HG02642 (cell line): ENCODE measurements around the gene KIF1B.

Source experiments
- ATAC-seq: cut with Tn5 transposase; IDR thresholded peaks from one replicate; pipeline ENCODE4 v1.9.1; 2021; ENCODE audit warnings: mild to moderate bottlenecking; ENCODE audit not compliant: unreplicated experiment, poor library complexity

Gene KIF1B

GRCh38 chr1:10272274-10272673 lies 61.9 kb downstream of the KIF1B start:
- ATAC-seq, result no peak

GRCh38 chr1:10278880-10279279 lies 68.5 kb downstream of the KIF1B start:
- no peak for ATAC-seq

GRCh38 chr1:10280439-10281350 lies 70.3 kb downstream of the KIF1B start:
- ATAC-seq, result no peak

GRCh38 chr1:10283318-10283984 lies 73.1 kb downstream of the KIF1B start:
- ATAC-seq, result no peak

GRCh38 chr1:10286244-10286643 lies 75.9 kb downstream of the KIF1B start:
- ATAC-seq, result no peak

- ATAC-seq, result no peak
Observed at GRCh38 chr1:10287023-10287645, 76.8 kb downstream of the KIF1B start.

GRCh38 chr1:10288029-10288615 lies 77.8 kb downstream of the KIF1B start:
- no peak for ATAC-seq

GRCh38 chr1:10291705-10292104 lies 81.3 kb downstream of the KIF1B start:
- ATAC-seq, result no peak

GRCh38 chr1:10292188-10292587 lies 81.8 kb downstream of the KIF1B start:
- ATAC-seq, result no peak

- no peak for ATAC-seq
Observed at GRCh38 chr1:10295481-10296085, 85.2 kb downstream of the KIF1B start.

GRCh38 chr1:10299151-10299550 lies 88.8 kb downstream of the KIF1B start:
- ATAC-seq, result no peak

GRCh38 chr1:10302416-10302815 lies 92.0 kb downstream of the KIF1B start:
- ATAC-seq, result no peak

GRCh38 chr1:10304295-10304694 lies 93.9 kb downstream of the KIF1B start:
- no peak for ATAC-seq

GRCh38 chr1:10306435-10306834 lies 96.1 kb downstream of the KIF1B start:
- ATAC-seq, result no peak

- ATAC-seq, result no peak
Observed at GRCh38 chr1:10308001-10308400, 97.6 kb downstream of the KIF1B start.

- no peak for ATAC-seq
Observed at GRCh38 chr1:10309243-10310011, 99.1 kb downstream of the KIF1B start.

- ATAC-seq, result no peak
Observed at GRCh38 chr1:10316752-10317151, 106.4 kb downstream of the KIF1B start.

- no peak for ATAC-seq
Observed at GRCh38 chr1:10319750-10320149, 109.4 kb downstream of the KIF1B start.

- ATAC-seq, result no peak
Observed at GRCh38 chr1:10320336-10320735, 110.0 kb downstream of the KIF1B start.

- ATAC-seq, result no peak
Observed at GRCh38 chr1:10322821-10323220, 112.5 kb downstream of the KIF1B start.
